Ishikawa (cell line): ENCODE results near the gene PIGS.

Experiments
- CEBPB ChIP-seq: IDR thresholded peaks from 2 replicates; pipeline ENCODE4 v1.6.1; 2012
- CREB1 ChIP-seq: IDR thresholded peaks from 2 replicates; pipeline ENCODE4 v1.6.1; 2012; ENCODE audit warnings: low read depth
- EGR1 ChIP-seq: IDR thresholded peaks from 2 replicates; pipeline ENCODE4 v1.6.1; 2012
- EP300 ChIP-seq: IDR thresholded peaks from 2 replicates; pipeline ENCODE4 v1.6.1; 2012; ENCODE audit warnings: borderline replicate concordance
- FOXM1 ChIP-seq: IDR thresholded peaks from 2 replicates; pipeline ENCODE4 v1.6.1; 2012; ENCODE audit warnings: low read depth, borderline replicate concordance
- NFIC ChIP-seq: IDR thresholded peaks from 2 replicates; pipeline ENCODE4 v1.6.1; 2012
- RAD21 ChIP-seq: IDR thresholded peaks from 2 replicates; pipeline ENCODE4 v1.6.1; 2012; ENCODE audit warnings: low read depth
- TAF1 ChIP-seq: IDR thresholded peaks from 2 replicates; pipeline ENCODE4 v1.6.1; 2012; ENCODE audit warnings: low read depth, mild to moderate bottlenecking
- TCF12 ChIP-seq: IDR thresholded peaks from 2 replicates; pipeline ENCODE4 v1.6.1; 2012; ENCODE audit warnings: low read depth
- TEAD4 ChIP-seq: IDR thresholded peaks from 2 replicates; pipeline ENCODE4 v1.6.1; 2012
- YY1 ChIP-seq: IDR thresholded peaks from 2 replicates; pipeline ENCODE4 v1.6.1; 2012; ENCODE audit warnings: low read depth
- ZBTB7A ChIP-seq: IDR thresholded peaks from 2 replicates; pipeline ENCODE4 v1.6.1; 2012; ENCODE audit warnings: low read depth
- TF ChIP-seq, protein P1 (sequence below): IDR thresholded peaks from 2 replicates; pipeline ENCODE4 v1.6.1; 2012; ENCODE audit warnings: low read depth, mild to moderate bottlenecking
- TF ChIP-seq, protein P2 (sequence below): IDR thresholded peaks from 2 replicates; pipeline ENCODE4 v1.6.1; 2012
- TF ChIP-seq, protein P3 (sequence below): IDR thresholded peaks from 2 replicates; pipeline ENCODE4 v1.6.1; 2012

The PIGS gene

DNA sequence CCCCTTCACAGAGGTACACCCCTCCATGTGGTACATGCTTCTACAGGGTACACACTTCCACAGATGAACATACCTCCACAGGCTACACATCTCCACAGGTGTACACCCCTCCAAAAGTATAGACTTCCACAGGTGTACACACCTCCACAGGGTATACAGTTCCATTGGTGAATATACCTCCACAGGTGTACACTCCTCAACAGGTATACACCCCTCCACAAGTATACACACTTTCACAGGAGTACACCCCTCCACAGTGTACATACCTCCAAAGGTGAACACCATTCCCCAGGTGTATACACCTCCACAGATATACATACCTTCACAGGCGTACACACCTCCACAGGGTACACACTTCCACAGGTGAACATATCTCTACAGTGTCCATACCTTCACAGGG, 55.8 kb downstream of the PIGS start:
- TF ChIP-seq TAF1 (no peak), YY1 (no peak), FOXM1 (no peak)

DNA sequence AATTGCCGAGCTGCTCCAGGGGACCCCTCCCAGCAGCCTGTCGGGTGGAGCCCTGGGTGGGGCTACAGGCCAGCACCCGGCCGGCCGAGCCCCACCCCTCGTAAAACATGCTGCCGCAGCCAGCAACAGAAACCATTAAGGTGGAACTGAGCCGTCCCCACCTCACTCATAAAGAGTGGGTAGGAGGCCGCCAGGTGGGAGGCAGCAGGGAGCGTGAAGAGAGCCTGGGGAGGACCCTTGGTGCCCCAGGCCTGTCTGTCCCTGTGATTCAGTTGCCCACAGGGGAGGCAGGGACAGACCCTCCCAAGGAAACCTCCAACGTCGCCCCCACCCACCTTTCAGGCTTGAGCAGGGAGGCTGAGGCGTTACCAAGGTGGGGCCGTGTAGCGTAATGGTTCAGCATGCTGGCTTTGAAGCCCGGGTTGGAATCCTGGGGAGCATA, 56.7 kb downstream of the PIGS start:
- TF ChIP-seq, protein P1, sequence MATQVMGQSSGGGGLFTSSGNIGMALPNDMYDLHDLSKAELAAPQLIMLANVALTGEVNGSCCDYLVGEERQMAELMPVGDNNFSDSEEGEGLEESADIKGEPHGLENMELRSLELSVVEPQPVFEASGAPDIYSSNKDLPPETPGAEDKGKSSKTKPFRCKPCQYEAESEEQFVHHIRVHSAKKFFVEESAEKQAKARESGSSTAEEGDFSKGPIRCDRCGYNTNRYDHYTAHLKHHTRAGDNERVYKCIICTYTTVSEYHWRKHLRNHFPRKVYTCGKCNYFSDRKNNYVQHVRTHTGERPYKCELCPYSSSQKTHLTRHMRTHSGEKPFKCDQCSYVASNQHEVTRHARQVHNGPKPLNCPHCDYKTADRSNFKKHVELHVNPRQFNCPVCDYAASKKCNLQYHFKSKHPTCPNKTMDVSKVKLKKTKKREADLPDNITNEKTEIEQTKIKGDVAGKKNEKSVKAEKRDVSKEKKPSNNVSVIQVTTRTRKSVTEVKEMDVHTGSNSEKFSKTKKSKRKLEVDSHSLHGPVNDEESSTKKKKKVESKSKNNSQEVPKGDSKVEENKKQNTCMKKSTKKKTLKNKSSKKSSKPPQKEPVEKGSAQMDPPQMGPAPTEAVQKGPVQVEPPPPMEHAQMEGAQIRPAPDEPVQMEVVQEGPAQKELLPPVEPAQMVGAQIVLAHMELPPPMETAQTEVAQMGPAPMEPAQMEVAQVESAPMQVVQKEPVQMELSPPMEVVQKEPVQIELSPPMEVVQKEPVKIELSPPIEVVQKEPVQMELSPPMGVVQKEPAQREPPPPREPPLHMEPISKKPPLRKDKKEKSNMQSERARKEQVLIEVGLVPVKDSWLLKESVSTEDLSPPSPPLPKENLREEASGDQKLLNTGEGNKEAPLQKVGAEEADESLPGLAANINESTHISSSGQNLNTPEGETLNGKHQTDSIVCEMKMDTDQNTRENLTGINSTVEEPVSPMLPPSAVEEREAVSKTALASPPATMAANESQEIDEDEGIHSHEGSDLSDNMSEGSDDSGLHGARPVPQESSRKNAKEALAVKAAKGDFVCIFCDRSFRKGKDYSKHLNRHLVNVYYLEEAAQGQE: no peak
- TF ChIP-seq, protein P2, sequence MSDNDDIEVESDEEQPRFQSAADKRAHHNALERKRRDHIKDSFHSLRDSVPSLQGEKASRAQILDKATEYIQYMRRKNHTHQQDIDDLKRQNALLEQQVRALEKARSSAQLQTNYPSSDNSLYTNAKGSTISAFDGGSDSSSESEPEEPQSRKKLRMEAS: no peak
- TF ChIP-seq YY1 (no peak), ZBTB7A (no peak), TCF12 (no peak), CEBPB (no peak), TAF1 (no peak), TEAD4 (no peak)
- TF ChIP-seq, protein P3, sequence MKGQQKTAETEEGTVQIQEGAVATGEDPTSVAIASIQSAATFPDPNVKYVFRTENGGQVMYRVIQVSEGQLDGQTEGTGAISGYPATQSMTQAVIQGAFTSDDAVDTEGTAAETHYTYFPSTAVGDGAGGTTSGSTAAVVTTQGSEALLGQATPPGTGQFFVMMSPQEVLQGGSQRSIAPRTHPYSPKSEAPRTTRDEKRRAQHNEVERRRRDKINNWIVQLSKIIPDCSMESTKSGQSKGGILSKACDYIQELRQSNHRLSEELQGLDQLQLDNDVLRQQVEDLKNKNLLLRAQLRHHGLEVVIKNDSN: no peak

DNA sequence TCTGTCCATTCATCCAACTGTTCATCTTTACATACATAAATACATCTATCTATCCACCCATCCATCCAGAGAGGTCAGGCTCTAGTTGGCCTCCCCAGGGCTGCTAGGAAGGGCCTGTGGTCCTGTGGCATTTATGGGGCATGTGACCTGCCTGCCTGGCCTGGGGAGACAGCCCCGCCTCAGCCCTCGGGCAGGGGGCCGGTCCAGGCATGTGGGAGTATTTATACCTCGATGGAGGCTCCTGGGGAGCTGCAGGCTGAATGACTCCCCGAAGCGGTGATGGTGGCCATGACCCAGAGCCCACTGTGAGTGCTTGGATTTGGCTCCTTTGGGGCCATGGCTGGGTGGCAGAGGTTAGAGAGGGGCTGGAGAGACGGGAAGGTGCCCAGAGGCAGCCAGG, 57.8 kb downstream of the PIGS start:
- no peak for TF ChIP-seq YY1
- TF ChIP-seq, protein P3: no peak
- TF ChIP-seq NFIC: no peak
- TF ChIP-seq ZBTB7A: no peak
- TF ChIP-seq RAD21: no peak
- no peak for TF ChIP-seq TEAD4
- no peak for TF ChIP-seq CEBPB
- TF ChIP-seq TCF12: no peak
- TF ChIP-seq CREB1: no peak
- TF ChIP-seq TAF1: no peak
- no peak for TF ChIP-seq EP300
- TF ChIP-seq, protein P1: no peak
- TF ChIP-seq EGR1: no peak
- TF ChIP-seq FOXM1: no peak

DNA sequence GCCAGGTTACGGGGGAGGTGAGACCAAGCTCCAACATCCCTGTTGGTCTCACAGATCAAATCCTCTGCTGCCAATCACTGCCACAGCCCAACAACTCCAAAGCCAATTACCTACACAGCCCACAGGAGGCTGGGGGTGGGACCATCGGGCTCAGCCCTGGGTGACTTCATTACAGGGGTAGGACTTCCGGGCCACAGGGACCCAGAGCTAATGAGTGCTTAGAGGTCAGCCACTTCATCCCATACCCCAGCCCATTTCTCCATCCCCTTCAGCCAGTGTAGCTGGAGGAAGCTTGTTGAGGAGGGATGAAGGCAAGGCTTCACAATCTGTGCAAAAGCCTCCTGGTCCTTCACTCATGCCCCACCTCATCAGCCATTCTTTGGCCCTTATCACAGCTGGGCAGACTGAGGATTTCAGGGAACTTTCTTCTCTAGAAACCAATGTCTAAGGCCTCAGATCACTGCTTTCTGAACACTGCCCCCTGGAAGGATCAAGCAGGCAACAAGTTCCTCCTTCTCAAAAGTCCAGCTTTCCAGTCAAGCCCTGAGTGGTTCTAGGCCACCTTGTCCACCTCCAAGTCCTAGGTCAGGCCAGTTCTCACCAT, 59.4 kb downstream of the PIGS start:
- no peak for TF ChIP-seq ZBTB7A
- no peak for TF ChIP-seq RAD21

DNA sequence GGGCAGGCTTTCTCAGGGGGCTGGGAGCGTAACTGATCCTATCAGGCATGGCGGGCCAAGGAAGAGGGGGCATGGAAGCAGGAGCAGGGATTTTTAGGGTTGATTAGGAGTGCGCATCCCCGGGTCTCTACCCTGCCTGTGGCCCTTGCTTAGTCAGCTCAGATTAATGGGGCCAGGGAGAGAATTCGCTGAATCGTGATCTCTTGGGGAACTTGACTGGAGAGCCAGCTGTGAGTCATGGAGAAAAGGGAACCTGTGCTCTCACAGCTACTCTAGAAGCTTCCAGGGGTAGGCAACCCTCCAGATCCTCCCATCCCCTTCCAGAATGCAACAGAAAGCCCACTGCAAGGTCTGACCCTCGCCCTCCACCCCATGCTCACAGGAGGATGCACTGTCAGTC, 61.5 kb downstream of the PIGS start:
- TF ChIP-seq TAF1 (no peak), ZBTB7A (no peak), RAD21 (no peak), CEBPB (no peak), FOXM1 (no peak)
- TF ChIP-seq, protein P1: no peak
- TF ChIP-seq, protein P3: no peak
